Mammary epithelial cell (primary cell): Measurements from ENCODE around the gene KLRB1.
"Not testable (repeated sequence)": the region's sequence is repeated elsewhere in the genome, so short reads cannot be mapped to it uniquely, and the experiment has no call there.

Experiments used
- CTCF ChIP-seq, 2 donors: IDR thresholded peaks in 1 of 2; conservative IDR thresholded peaks in 1 of 2; 2 replicates each; pipeline ENCODE4 v1.5.1; 2011 to 2012; ENCODE audit warnings: inconsistent platforms in 2 of 2, low read length in 2 of 2, mild to moderate bottlenecking in 2 of 2, control low read depth in 1 of 2, low read depth in 1 of 2; ENCODE audit not compliant: insufficient read depth in 1 of 2; ENCODE audit errors: extremely low read depth in 1 of 2
- EZH2 ChIP-seq: IDR thresholded peaks from 2 replicates; pipeline ENCODE4 v1.6.1; 2012; ENCODE audit warnings: low read length, inconsistent platforms, borderline replicate concordance

- not testable (repeated sequence) for TF ChIP-seq CTCF (conservative IDR thresholded peaks at IDR 0.05 in 1 of 2, IDR thresholded peaks at IDR 0.05 in 1 of 2; ENCODE audit: extremely low read depth in 1 of 2, insufficient read depth in 1 of 2, low read depth in 1 of 2, low read length in 2 of 2); EZH2
Measured at GRCh38 chr12:9577729-9578128, 30.0 kb downstream of the KLRB1 start.
